ENCODE data around the gene ATP11A.

Gene ATP11A

GRCh38 chr13:112741185-112741755 lies 51.4 kb downstream of the ATP11A start:
- no peak for DNase-seq (ENCODE audit: low read depth in 2 of 2, low spot score in 1 of 2)

DNA sequence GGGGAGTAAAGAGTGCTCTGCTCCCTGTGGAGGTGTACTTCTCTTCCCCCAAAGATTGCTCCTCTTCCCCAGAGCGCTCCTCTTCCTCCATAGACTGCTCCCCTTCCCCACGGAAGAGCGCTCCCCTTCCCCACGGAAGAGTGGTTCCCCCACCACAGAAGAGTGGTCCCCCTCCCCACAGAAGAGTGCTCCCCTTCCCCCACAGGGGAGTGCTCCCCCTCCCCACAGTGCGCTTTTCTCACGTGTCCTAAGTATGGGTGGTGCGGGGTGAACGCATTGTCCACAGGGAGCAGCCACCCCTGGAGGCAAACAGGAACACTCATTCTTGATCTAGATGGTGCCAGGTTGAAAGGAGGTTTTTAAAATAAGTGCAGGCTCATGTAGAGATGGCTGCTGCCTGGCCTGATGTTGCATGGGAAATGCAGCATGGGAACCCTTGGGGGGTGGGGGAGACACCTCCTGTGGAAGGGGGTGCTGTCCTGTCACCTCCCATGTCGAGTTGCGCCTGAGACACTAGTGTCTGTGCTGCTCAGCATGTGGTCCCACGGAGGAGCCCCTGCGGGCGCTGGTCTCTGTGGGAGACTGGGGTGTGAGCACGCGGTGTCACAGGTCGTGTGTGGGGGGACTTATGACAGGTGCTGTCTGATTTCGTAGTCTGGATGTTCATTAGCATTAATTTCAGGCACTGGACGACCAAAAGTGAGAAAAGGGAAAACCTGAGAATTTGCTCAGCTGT lies 52.2 kb downstream of the ATP11A start:
- DNase-seq (ENCODE audit: low read depth in 2 of 2, low spot score in 1 of 2) = no peak

DNA sequence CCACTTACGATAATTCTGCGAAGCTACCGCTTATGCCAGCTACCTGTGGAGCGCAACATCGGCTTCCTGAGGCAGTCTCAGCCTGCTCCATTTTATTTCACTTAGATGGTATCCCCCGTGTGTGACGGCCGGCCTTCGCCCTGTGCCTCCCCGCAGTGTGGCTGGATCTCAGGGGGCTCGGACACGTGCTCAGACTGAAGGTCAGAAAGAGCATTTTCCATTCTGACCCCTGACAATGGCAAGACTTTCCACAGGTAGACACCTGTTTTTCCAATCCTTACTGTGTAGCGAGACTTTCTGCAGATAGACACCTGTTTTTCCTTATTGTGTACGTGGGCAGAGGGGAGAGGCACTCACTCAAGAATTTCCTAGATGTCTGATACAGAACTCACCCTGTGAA lies 52.7 kb downstream of the ATP11A start:
- DNase-seq (ENCODE audit: low read depth in 2 of 2, low spot score in 1 of 2) = no peak

DNA sequence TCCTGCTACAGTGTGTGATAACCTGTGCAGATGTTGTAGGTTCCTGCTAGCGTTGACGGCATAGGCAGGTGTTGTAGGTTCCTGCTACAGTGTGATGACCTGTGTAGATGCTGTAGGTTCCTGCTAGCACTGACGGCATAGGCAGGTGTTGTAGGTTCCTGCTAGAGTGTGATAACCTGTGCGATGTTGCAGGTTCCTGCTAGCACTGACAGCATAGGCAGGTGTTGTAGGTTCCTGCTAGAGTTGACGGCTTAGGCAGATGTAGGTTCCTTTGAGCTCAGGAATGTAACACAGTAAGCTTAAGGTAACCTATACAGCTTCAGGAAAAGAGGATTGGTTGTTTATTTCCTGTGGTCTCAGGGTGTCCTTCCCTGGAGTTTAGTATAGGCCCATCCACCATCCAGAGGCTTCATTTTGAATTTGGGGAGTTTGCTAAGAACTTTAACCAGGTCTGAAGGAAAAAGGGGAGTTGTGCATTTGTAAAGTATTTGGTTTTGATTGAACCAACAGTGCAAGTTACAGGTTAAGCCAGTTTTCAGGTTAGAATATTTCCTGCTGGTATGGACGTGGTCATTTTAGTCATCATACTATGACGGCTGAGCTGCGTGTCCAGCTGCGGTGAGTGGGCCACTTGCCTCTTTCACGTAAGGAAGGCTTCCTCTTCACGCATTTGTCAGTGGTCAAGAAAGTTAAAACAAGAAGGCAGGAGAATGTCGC lies 53.8 kb downstream of the ATP11A start:
- DNase-seq (ENCODE audit: low read depth in 2 of 2, low spot score in 1 of 2) = no peak

DNA sequence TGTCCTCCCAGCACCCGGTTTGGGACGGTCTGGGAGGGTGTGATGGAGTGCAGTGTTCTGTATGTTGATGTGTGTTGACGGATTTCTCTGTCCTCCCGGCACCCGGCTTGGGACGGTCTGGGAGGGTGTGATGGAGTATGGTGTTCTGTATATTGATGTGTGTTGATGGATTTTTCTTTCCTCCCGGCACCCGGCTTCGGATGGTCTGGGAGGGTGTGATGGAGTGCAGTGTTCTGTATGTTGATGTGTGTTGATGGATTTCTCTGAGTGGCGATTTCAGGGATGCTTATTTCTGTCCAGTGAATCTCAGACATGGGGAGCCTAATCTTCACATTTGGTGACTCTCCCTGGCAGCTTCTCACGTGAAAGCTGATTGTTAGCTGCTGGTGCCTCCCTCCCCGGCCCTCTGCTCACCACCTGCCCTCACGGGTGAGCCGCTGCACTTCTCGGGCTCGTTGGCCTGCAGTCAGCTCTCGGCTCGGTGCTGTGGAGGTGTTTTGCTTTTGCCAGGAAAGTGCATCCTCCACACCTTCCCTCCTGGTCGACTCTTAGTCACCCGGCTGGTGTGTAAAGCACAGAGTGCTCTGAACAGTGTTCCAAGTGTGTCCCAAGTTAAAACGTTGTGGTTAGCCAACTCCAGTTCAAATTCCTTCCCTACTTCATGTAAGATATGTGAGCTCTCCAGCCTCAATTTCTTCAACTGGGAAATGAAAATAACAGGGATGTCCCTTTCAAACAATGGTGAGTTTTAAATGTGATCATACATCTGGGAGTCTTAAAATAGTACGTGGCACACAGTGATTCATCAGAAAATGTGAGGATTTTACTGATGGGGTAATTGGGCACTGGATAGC lies 54.6 kb downstream of the ATP11A start:
- no peak for DNase-seq (ENCODE audit: low read depth in 2 of 2, low spot score in 1 of 2)

- no peak for DNase-seq (ENCODE audit: low read depth in 2 of 2, low spot score in 1 of 2)
These were observed 56.2 kb downstream of the ATP11A start for GRCh38 chr13:112746044-112746443.

DNA sequence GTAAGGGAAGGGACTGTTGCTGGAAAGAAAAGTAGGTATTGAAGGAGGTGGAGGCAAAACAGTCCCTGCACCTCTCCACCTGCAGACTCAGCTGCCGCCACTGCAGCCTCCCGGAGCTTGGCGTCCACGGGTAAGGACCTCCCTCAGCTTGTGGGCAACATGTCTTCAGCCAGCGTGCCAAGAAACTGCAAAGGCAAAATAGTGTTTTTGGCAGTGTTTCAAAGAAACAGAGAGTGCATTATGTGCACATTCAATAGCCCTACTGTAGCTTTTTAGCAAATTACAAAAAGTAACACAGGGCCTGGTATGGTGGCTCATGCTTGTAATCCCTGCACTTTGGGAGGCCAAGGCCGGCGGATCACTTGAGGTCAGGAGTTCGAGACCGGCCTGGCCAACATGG lies 57.4 kb downstream of the ATP11A start:
- no peak for DNase-seq (ENCODE audit: low read depth in 2 of 2, low spot score in 1 of 2)

- DNase-seq (ENCODE audit: low read depth in 2 of 2, low spot score in 1 of 2) = no peak
These were observed 59.3 kb downstream of the ATP11A start for GRCh38 chr13:112748947-112749735.

DNA sequence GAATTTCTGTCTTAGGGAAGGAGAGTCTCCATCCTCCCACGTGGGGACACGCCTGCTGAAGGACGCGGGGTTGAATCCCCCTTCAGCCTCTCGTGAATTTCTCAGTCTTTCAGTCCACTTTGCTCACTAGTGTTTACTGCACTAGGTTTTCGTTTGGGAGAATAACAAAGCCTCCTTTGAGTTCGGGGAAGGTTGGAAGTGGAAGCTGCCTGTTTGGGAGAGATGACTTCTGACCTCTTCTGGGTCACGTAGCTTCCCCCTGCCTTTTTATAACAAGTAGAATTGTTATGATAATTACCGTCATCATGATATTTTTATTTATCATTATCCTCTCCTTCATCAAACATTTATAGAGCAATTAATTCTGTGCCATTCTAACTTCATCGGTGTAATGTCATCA lies 60.7 kb downstream of the ATP11A start:
- DNase-seq (ENCODE audit: low read depth in 2 of 2, low spot score in 1 of 2) = no peak

DNA sequence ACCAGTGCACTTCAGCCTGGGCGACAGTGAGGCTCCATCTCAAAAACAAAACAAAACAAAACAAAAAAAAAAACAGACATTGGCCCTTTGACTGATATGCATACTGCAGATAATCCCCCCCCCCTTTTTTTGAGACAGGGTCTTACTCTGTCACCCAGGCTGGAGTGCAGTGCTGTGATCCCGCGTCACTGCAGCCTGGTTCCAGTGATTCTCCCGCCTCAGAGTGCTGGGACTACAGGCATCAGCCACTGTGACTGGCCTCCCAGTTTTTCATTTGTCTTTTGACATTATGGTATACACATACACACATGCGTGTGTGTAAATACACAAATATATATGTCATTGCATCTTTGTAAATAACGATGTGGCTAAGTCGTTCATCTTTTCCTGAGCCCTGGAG lies 61.8 kb downstream of the ATP11A start:
- DNase-seq (ENCODE audit: low read depth in 2 of 2, low spot score in 1 of 2) = no peak

DNA sequence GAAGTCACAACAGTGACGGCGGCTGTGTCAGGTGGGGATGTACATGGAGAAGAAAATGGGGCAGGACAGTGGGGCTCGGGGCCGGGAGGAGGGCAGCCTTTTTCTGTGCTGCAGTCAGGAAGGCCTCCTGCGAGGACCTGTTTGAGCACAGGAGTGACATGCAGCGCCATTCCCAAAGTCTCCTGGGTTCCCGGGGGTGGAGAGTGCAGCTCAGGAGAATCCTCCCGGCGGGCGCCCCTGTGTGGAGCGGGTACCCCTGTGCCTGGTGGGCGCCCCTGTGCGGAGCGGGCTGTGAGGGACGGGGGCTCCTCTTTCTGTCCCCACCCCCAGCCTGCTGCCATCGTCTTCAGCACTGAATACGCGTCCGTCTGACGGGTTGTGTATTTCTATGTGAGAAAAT lies 62.4 kb downstream of the ATP11A start:
- DNase-seq (ENCODE audit: low read depth in 2 of 2, low spot score in 1 of 2) = no peak

DNA sequence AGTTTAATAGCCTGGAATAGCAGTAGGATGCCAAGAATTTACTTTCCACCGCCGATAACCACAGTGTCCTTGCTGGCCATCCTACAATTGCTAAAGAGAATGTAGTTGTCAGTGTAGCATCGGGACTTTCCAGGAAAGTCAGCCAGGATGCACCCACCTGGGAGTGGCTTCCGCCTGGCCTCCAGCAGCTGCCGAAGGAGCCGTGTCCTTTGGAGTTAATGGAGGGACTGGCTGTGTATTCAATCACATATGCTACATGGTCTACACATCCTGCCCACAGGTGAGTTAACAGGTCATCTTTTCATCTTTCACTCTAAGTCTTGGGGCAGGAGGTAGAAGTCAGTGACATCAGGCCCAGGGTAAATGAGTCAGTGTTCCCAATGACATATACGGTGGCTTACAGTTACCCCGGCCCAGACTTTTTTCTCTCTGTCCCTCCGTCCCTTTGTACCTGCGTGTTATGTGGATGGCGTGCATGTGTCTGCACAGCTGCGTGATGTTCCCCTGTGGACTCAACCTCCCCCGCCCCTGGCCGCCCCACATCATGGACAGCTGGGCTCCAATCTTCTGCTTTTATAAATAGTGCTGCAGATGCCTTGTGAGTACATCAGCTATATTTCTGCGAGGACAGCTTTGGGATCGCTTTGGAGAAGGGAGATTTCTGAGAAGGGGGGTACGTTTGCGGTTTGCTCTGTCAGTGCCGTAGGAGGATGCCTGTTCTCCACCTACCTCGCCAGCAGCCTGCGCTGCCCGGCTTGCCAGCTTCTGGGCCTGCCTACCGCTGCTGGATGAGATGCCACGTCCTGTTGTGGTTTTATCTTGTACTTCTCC lies 63.1 kb downstream of the ATP11A start:
- no peak for DNase-seq (ENCODE audit: low read depth in 2 of 2, low spot score in 1 of 2)

GRCh38 chr13:112753833-112754232 lies 64.0 kb downstream of the ATP11A start:
- DNase-seq (ENCODE audit: low read depth in 2 of 2, low spot score in 1 of 2) = no peak

DNA sequence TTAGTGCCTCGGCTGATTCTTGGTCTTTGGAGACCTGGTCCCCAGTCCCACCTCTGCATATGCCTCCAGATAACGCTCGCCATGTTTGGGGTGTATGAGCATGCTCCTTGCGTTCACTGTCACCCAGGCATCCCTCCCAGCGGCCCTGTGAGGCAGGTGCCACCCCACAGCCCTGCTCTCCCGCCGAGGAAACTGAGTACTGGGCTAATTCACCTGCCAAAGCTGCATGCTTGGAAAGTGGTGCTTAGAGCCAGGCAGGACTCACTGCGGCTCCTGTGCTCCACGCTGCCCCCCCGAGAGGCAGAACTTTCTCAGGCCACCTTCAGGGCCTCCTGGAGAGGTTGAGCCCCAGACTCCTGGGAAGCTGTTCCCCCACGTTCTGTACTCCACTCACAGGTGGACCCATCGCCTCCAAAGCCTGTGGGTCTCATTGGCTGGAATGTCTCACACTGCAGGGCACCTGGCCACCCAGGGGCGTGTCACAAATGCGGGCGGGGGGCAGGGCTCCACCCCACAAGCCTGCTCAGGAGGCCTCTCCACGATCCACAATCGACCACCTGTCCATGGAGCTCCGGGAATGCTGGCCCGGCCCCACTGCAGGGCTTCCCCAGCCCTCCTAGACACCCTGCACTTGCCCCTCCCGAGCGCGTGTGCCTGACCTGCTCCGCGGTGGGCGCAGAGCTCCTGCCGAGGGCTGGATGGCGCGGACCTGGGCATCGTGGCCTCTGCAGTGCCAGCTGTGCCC lies 64.6 kb downstream of the ATP11A start:
- DNase-seq (ENCODE audit: low read depth in 2 of 2, low spot score in 1 of 2) = no peak

- DNase-seq (ENCODE audit: low read depth in 2 of 2, low spot score in 1 of 2) = no peak
These were observed 65.5 kb downstream of the ATP11A start for GRCh38 chr13:112755331-112755730.

- no peak for DNase-seq (ENCODE audit: low read depth in 2 of 2, low spot score in 1 of 2)
These were observed 66.2 kb downstream of the ATP11A start for GRCh38 chr13:112756081-112756480.

- DNase-seq (ENCODE audit: low read depth in 2 of 2, low spot score in 1 of 2) = no peak
These were observed 66.7 kb downstream of the ATP11A start for GRCh38 chr13:112756511-112756966.

DNA sequence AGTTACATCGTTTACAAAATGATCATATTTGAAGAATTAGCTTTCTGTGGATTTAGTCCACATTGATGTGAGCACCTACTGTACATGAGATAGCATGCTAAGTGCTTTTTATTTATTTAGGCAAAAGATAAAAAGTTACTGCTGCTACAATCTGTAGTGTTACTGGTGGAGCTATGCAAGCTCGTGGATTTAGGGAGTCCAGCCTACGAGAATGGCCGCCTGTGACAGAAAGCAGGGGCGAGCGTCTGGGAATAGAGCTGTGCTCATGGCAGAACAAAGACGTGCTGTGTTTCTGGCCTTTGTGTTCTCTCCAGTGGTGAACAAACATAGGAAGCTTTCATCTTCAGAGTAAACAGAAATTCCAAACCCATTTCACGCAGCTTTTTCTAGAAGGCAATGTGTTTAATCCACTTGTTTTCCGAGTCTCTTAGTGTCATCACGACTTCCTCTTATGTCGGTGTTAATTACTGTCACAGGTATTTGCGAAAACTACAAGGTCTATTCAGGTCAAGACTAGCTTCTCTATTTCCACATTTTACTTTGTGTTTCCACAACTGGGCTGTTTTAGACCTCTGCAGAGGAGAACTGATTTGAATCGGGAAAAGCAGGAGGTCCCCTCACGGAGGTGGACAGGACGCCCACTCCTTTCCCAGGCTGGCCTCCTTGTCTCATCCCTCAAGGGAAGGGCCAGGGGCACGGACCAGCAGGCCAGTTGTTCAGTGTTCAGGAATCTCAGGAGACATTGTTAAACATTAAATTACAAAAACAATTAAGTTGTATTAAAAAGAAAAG lies 67.3 kb downstream of the ATP11A start:
- no peak for DNase-seq (ENCODE audit: low read depth in 2 of 2, low spot score in 1 of 2)
